NK-92 (cell line): ENCODE data around the gene RAPGEFL1.
"Not testable (repeated sequence)": the region's sequence is repeated elsewhere in the genome, so short reads cannot be mapped to it uniquely, and the experiment has no call there.

ENCODE experiments used
- DNase-seq: peaks from one replicate; lab custom pipeline; 2025; ENCODE audit not compliant: unreplicated experiment; lab: John Stamatoyannopoulos, UW

RAPGEFL1 gene

GRCh38 chr17:40198576-40198975, 21.3 kb downstream of the RAPGEFL1 start:
- DNase-seq: no peak

- no peak for DNase-seq
Measured at GRCh38 chr17:40203131-40203530, 25.9 kb downstream of the RAPGEFL1 start.

GRCh38 chr17:40206193-40206592, 28.9 kb downstream of the RAPGEFL1 start:
- not testable (repeated sequence) for DNase-seq

GRCh38 chr17:40209404-40210093, 32.3 kb downstream of the RAPGEFL1 start:
- DNase-seq: no peak

- DNase-seq: not testable (repeated sequence)
Measured at GRCh38 chr17:40213914-40214313, 36.6 kb downstream of the RAPGEFL1 start.

- DNase-seq: no peak
Measured at GRCh38 chr17:40218006-40218739, 40.9 kb downstream of the RAPGEFL1 start.

GRCh38 chr17:40218740-40219593, 41.7 kb downstream of the RAPGEFL1 start, which contains the start of gene WIPF2:
Gene WIPF2, plus strand, starts transcription at chr17:40219304. Its CDS starts 37,156 bp downstream, at chr17:40256460.
- DNase-seq: peak; percentile 69

- DNase-seq: no peak
Measured at GRCh38 chr17:40219594-40220338, 42.5 kb downstream of the RAPGEFL1 start.

- no peak for DNase-seq
Measured at GRCh38 chr17:40224718-40225550, 47.7 kb downstream of the RAPGEFL1 start.

- not testable (repeated sequence) for DNase-seq
Measured at GRCh38 chr17:40229146-40229545, 51.9 kb downstream of the RAPGEFL1 start.

- DNase-seq: no peak
Measured at GRCh38 chr17:40230670-40231069, 53.4 kb downstream of the RAPGEFL1 start.

GRCh38 chr17:40231928-40232327, 54.7 kb downstream of the RAPGEFL1 start:
- not testable (repeated sequence) for DNase-seq

- no peak for DNase-seq
Measured at GRCh38 chr17:40241252-40241834, 64.1 kb downstream of the RAPGEFL1 start.

GRCh38 chr17:40242774-40243173, 65.5 kb downstream of the RAPGEFL1 start:
- DNase-seq: no peak

GRCh38 chr17:40243761-40244160, 66.5 kb downstream of the RAPGEFL1 start:
- DNase-seq: no peak

GRCh38 chr17:40244255-40244654, 67.0 kb downstream of the RAPGEFL1 start:
- no peak for DNase-seq
